Measurements from ENCODE around the gene ST7.

The ST7 gene

GRCh38 chr7:116977172-116977571 lies 23.9 kb downstream of the ST7 start:
- DNase-seq (ENCODE audit: low spot score): no peak

DNA sequence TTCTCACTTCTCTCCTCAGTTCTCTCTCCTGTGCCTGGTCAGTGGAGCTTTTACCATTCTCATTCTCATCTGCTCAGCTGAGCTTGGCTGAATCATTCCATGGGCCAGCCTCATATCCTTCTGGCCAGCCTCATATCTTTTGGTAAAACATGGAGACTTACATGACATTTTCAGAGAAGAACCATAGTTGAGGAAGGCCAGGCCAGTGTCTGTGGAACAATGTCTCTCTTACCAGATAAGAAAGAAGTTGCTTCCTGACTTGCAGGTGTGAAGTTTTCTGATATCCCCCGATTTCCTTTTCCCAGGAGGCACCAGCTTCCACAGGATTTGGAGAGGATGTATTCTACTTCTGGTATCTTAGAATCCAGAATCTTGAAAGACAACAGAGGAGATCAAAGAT lies 24.7 kb downstream of the ST7 start:
- no peak for DNase-seq (ENCODE audit: low spot score)

GRCh38 chr7:116979430-116979829 lies 26.1 kb downstream of the ST7 start:
- no peak for DNase-seq (ENCODE audit: low spot score)

DNA sequence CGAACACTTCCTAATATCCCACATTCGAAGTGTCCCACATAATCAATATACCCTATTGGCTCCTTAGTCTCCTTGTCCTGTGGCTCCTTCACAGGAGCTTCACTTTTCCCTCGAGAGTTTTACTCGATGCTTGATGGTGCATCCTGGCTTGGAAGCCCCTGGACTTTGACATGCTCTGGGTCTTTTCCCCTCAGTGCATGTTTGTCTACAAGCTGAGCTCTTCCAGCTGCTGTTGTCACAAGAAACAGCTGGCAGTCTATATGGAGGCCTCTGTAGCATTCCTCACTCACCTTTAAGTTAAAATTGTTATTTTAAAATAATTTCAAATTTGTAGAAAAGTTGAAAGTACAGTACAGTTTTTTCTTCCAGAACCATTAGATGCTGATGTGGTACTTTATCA lies 27.1 kb downstream of the ST7 start:
- no peak for DNase-seq (ENCODE audit: low spot score)

DNA sequence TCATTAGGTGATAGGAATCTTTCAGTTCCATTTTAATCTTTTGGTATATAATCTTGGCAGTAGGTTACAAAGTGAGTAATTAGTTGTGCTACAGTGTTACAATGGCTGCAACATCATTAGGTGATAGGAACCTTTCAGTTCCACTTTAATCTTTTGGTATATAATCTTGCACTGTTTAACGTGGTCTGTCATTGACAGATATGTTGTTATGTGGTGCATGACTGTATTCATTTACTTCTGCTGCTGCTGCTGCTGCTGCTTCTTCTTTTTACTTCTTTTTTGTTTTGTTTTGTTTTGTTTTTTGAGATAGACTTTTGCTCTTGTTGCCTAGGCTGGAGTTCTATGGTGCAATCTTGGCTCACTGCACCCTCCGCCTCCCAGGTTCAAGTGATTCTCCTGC lies 28.6 kb downstream of the ST7 start:
- DNase-seq (ENCODE audit: low spot score): no peak

GRCh38 chr7:116984511-116984910 lies 31.2 kb downstream of the ST7 start:
- DNase-seq (ENCODE audit: low spot score): no peak

DNA sequence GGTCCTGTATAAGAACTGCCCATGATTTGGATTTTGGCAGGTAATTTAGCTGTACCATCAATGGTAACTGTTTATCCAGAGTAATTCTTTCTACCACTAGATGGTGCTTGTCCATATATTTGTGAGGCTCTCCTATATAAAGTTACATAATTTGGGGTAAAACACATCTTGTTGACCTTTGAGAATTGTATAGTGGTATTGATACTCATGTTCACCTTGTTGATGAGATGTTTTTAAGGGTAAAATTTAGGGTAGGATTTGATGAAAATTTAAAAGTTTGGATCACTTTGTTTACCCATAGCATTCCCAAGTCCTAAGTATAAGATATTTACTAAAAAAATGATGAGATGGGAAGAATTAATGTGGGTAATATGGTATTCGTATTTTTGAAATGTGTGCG lies 31.6 kb downstream of the ST7 start:
- peak; percentile 73 for DNase-seq (ENCODE audit: low spot score)

- DNase-seq (ENCODE audit: low spot score): no peak
Observed at GRCh38 chr7:116985575-116985974, 32.3 kb downstream of the ST7 start.

DNA sequence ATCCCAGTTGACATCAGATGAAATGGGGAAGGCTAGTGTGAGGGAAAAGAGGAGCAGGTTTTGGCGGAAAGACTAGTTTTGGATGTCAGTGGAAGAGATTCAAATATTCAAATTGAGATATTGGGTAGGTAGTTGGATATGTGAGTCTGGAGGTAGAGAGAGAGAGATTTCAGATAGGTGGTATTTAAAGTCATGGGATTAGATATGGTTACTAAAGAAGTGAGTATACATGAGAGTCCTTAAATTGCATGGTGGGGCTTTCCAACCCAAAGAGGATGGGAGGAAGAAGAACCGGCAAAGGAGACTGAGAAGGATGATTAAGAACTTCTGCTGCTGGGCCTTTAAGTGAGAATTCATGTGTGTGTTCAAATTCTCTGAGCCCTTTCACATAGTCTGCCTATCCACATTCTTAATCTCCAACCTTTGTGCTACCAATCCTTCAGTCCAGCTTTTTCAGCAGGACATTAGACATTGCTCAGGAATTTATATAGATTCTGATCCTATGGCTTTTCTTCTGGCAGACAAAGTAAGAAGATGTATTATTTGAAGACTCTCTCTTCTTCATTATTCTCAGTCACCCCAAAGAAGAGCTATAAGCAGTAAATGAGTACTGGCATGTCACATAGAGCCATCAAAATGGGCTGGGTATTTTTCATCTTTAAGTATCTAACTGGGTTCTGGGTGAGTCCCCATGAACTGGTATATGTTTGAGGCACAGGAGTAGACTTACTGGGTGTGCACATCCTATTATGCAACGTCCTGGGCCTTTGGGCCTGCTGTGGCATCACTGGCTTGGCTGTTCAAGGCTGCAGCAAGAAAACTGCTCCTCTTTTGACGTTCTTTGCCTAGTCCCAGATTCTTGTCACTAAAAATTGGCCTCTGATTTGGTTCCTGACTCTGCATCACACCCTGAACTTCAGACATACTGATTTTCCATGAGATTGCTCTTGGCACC lies 33.6 kb downstream of the ST7 start:
- no peak for DNase-seq (ENCODE audit: low spot score)

DNA sequence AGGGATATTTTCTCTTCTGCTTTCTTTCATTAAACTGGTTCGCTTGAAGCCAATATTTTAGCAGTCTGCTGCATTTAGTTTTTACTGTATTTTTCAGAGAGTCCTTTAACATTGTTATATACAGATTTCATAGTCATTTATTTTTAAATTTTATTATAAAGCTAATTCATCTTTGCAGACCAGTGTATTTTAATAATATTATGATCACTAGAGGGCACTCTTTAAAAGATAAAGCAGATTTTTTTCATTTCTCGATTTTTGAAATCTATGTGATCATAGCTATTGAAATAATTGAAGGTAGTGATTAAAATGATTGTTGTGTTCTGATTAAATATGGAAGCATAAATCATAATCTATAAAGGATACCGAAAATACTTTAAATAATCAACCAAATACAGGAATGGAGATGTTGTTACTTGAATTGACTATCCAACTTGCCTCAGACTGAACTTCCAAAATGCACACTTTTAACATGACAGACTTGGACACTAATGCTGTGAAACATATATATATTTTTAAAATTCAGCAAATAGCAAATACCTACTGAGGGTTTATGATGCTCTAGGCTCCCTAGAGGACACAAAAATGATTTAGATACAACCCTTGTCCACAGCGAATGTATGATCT lies 35.2 kb downstream of the ST7 start:
- peak; percentile 37 for DNase-seq (ENCODE audit: low spot score)

- DNase-seq (ENCODE audit: low spot score): no peak
Observed at GRCh38 chr7:116990056-116990455, 36.8 kb downstream of the ST7 start.

- DNase-seq (ENCODE audit: low spot score): no peak
Observed at GRCh38 chr7:116991233-116991632, 37.9 kb downstream of the ST7 start.

GRCh38 chr7:116994611-116995010 lies 41.3 kb downstream of the ST7 start:
- DNase-seq (ENCODE audit: low spot score): no peak

DNA sequence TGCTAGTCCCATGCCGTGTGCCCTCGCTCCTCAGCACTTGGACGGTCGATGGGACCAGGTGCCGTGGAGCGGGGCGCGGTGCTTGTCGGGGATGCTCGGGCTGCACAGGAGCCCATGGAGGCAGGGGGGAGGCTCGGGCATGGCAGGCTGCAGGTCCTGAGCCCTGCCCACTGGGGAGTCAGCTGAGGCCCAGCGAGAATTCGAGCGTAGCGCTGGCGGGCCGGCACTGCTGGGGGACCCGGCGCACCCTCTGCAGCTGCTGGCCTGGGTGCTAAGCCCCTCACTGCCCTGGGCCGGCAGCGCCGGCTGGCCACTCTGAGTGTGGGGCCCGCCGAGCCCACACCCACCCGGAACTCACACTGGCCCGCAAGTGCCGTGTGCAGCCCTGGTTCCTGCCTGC lies 44.7 kb downstream of the ST7 start:
- DNase-seq (ENCODE audit: low spot score): no peak

DNA sequence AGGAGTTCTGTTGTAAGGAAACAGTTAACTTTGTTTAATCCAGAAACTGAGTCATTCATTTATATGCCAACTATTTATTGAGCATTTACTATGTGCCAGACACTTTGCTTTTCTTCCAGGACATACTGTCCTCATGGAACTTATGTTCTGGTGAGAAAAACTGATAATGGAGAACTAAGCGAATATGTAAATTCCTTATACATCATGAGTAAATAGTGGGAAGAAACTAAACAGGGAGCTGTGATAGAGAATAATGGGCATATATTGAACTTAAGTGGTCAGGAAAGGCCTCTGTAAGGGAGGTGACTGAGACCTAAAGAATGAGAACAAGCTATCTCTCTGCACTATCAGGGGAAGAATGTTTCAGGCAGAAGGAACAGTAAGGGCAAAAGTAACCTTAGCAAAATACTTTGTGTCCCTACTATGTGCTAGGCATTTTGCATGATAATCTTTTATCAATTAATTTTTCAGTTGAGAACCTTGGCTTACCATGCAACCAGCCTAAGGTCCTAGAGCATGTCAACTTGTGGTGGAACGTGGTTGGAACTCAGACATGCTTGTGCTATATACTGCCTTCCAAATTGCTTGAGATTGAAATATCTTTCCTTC lies 45.4 kb downstream of the ST7 start:
- no peak for DNase-seq (ENCODE audit: low spot score)

- DNase-seq (ENCODE audit: low spot score): no peak
Observed at GRCh38 chr7:116999311-116999710, 46.0 kb downstream of the ST7 start.

GRCh38 chr7:117001283-117001682 lies 48.0 kb downstream of the ST7 start:
- DNase-seq (ENCODE audit: low spot score): no peak

DNA sequence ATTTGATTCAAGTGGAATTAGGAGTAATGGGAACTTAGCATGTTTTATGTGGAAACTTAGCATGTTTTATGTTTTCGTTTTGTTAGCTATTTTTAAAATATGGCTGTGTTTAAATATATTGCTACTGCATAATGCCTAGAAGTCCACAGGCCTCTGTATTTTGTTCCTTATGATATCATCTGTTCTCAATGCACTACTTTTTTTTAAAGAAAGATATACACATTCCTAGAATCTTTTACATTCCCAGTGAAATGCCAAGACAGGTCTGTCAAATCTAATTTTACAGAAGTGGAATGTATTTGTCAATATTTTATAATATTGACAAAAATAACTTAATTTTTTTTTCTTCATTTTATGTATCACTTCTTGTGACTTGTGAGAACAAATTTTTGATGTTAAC lies 51.6 kb downstream of the ST7 start:
- no peak for DNase-seq (ENCODE audit: low spot score)

GRCh38 chr7:117005449-117005848 lies 52.1 kb downstream of the ST7 start:
- DNase-seq (ENCODE audit: low spot score): no peak

GRCh38 chr7:117006907-117007684 lies 53.8 kb downstream of the ST7 start:
- DNase-seq (ENCODE audit: low spot score): no peak

DNA sequence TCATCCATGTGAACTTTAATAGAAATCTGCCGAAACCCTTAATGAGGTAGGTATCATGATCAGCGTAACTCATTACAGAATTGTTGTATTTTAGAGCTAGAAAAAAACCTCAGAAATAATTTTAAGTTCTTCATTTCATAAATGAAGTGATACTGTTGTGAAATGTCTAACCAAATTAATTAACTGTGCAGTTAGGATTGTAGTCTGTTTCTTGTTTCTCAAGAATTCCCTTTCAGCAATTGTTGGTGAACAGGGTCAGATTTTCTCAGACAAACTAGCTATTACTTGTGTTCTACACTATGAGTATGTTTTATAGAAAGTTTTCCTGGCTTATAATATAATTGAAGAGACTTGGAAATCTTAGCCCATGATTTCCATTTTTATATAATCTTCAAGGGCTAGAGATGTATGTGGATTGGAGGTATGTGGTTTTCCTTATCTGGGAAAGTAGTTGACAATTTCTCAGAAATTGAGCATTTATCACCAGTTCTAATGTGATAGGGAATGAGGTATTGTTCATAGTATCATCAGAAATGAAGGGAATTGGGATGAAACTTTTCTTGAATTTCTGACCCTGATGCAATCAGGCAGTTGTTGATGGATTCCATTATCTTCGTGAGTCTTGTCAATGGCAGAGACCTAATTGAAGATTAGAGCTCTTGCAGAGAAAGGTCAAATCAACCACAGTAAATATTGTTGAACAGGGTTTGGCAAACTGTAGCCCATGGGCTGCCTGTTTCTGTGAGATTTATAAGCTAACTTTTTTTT lies 55.0 kb downstream of the ST7 start:
- DNase-seq (ENCODE audit: low spot score): no peak

Measured in NAMALWA (cell line).